Bone marrow (tissue), 2 donors: ENCODE data around the gene CARD11.

ENCODE experiments used
- DNase-seq, 2 donors: peaks; one replicate each; lab custom pipeline; 2025; lab: John Stamatoyannopoulos, UW

The CARD11 gene

GRCh38 chr7:3043544-3044371, at the start of gene CARD11:
Gene CARD11 (minus strand): TSS chr7:3043867. CDS start chr7:2958506, 85,361 bp downstream.
- peak in 1 of 2 donors; percentile 6 for DNase-seq

- DNase-seq: peak in 1 of 2 donors; percentile 33
Measured at GRCh38 chr7:3092468-3092867, 48.8 kb upstream of the CARD11 start.

GRCh38 chr7:3091631-3092030, 48.0 kb upstream of the CARD11 start:
- no peak for DNase-seq

GRCh38 chr7:3089493-3089892, 45.8 kb upstream of the CARD11 start:
- no peak for DNase-seq

- DNase-seq: no peak
Measured at GRCh38 chr7:3087243-3087755, 43.6 kb upstream of the CARD11 start.

DNA sequence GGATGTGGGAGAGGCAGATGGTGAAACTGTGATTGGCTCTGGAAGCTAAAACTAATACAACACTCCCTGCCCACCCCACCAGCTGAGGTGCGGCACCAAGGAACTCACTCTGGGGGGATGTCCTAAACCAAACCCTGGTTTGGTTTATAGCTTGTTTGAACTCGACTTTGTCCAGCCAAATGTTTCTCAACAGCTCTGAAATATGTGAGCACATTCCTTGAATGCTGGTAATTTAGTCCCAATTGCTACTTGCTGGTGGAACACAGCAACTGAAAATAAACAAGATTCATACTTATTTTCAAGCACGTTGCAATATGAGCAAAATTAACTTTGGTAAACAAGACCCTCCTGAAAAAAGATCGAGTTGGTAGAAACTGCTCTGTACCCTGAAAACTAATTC, 39.7 kb upstream of the CARD11 start:
- DNase-seq: no peak

- DNase-seq: no peak
Measured at GRCh38 chr7:3082831-3083230, 39.2 kb upstream of the CARD11 start.

GRCh38 chr7:3082386-3082785, 38.7 kb upstream of the CARD11 start:
- DNase-seq: no peak

DNA sequence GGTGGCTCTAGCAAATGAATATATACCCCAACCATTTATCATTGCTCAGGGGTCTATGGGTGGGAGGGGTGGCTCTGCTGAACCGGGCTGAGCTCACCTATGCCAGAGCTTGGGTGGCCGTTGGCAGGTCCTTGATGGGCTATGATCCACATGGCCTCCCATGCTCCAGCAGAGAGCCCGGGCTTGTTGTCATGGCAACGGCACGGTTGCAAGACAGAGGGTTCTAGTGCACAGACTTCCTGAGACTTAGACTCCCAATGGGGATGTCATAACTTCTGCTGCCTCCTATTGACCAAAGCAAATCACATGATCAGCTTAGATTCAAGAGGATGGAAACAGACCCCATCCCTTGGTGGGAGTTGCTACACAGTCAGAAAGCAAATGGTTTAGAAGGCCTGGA, 36.4 kb upstream of the CARD11 start:
- DNase-seq: no peak

DNA sequence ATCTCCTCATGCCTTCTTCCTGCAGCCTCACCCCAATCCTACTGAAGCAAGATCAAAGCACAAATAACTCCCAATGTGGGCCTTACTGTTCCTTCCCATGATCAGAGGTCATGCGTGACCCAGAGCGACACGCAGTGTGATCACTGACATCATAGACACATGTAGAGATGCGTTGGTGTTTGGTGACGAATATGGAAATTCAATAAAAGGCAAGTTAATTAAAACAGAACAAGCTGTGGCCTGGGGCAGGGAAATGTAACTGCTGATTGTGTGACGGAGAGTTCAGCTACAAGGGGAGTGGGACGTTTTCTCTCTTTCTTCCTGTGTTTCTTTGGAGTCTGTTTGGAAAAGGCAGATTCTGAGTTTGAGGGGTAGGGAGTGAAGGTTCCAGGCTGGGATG, 34.8 kb upstream of the CARD11 start:
- no peak for DNase-seq

- no peak for DNase-seq
Measured at GRCh38 chr7:3076700-3077099, 33.0 kb upstream of the CARD11 start.

GRCh38 chr7:3076163-3076562, 32.5 kb upstream of the CARD11 start:
- DNase-seq: no peak

- DNase-seq: no peak
Measured at GRCh38 chr7:3075441-3075840, 31.8 kb upstream of the CARD11 start.

GRCh38 chr7:3074459-3074821, 30.8 kb upstream of the CARD11 start:
- DNase-seq: no peak

GRCh38 chr7:3073763-3074458, 30.2 kb upstream of the CARD11 start:
- DNase-seq: no peak

DNA sequence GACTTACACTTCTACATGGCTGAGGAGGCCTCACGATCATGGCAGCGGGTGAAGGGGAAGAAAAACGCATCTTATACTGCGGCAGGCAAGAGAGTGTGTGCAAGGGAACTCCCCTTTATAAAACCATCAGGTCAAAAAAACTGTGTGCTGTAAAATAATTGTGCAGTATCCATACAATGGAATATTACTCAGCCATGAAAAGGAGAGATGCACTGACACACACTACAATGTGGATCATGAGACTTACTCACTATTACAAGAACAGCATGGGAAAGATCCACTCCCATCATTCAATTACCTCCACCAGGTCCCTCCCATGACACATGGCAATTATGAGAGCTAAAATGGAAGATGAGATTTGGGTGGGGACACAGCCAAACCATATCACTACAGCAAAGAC, 27.2 kb upstream of the CARD11 start:
- DNase-seq: no peak

DNA sequence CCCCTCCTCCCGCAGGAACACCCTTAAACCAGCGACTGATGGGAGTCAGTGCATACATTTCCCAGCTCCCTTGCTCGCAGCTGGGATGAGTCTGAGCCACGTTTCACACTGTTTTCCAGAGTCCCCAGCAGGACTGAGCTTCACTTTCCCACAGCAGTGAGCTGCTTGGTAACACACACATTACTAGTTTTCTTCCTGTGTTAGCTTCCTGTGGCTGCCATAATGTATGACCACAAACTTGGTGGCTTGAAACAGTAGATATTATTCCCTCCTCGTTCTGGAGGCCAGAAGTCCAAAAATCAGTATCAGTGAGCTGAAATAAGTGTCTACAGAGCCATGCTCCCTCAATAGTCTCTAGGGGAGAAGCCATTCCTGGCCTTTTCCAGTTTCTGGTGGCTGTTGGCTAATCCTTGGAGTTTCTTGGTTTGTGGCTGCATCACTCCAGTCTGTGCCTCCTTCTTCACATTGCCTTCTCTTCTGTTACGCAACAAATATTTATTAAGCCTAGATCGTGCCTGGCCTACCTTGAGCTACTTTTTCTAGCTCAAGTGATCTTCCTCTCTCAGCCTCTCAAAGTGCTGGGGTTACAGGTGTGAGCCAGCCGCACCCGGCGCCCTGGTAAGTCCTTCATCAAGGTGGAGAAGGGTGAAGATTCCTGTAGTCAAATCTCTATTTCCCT, 26.2 kb upstream of the CARD11 start:
- no peak for DNase-seq

DNA sequence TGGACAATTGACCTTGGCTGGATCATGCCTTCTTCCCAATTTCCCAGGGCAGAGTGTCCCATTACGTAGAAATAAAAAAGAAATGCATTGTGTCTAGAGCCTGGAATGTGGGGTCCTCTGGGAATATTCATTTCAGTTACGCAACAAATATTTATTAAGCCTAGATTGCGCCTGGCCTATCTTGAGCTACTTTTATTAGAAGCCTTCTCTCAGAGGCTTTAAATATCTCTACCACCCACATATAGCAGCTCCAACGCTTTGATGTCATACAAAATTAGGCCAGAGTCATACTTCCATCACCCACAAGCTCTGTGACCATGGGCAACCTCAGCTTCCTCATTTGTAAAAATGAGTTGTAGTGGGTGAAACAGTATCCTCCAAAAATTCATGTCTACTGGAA, 24.9 kb upstream of the CARD11 start:
- DNase-seq: peak in 1 of 2 donors; percentile 36

DNA sequence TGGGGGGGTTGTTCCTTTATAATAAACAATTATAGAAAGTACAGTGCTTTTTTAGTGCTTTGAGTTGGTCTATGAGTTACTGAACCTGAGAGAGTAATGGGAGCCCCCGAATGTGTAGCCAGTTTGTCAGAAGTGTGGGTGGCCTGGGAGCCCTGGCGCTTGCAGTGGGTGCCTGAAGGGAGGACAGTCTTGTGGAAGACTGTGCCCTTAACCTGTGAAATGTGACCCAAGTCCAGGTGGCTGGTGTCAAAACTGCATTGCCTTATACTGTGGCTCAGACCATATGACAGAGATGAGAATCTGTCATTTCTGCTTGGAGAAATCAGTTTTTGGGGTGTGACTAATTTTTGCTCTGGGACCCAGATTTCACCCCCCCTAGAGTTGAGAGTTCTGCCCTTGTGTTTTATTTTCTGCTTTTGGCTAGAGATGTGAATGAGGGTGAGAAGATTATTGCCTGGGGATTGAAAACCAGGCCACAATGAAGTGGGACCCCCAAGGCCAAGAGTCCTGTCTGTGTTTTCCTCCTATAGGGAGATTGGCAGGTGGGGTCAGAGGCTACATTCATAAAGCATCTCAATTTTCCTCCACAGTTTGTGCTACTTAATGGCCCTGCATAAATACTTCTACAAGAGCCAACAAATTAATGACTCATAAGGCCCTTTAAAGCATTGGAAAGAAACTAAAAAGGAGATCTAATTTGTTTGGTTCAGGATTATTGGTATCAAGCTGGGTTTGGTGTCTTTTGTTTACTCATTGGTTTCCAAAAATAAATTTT, 24.1 kb upstream of the CARD11 start:
- no peak for DNase-seq

DNA sequence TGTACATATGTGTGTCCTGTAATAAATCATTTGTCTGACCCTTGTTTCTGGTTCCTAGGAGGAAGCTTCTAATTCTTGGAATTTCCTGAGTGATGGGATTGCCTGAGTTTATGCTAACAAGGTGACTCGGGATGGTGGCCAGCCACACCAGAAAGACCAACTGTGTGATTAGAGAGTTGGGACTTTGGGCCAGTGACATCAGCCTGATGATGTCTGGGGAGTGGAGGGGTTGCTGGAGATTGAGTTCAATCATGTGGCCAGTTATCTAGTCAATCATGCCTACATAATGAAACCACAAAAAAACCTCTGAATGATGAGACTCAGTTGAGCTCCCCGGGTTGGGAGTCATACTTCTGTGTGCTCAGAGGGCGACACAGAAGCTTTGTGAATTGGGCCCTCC, 23.5 kb upstream of the CARD11 start:
- DNase-seq: no peak

- DNase-seq: no peak
Measured at GRCh38 chr7:3066506-3066905, 22.8 kb upstream of the CARD11 start.

DNA sequence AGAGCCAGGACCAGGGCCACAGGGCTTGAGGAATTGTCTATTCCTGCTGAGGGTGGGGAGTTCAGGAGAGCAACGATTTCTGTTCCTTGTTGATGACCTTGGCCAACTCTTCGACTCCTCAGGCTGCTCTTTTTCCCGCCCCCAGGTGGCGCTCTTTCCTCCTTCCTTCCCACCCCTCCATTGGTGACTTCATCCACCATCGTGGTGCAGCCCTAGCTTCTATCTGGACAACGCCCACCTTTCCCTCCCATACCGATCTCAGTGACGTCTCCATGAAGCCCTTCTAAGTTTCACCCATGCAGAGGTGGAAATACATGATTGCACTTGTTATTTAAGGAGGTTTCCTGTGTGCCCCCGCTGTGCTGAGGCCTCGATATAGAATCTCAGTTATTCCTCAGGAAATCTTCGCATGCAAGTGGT, 22.1 kb upstream of the CARD11 start:
- peak in 1 of 2 donors; percentile 1 for DNase-seq
